IMR-90 (cell line): ENCODE data around the gene STPG4. TPM values are rescaled to one million over a fixed set of nuclear protein-coding genes. Genes with fewer than 3 reads are reported as not detected.
A peak's percentile ranks its signal among the peaks of the same experiment; 100 is the strongest.

Experiments used
- ATAC-seq: fragments of 200-7000 bp; cut with Tn5 transposase; 2 replicates; pipeline ENCODE4 v1.9.1; 2020; ENCODE audit warnings: low read depth, mild to moderate bottlenecking, moderate library complexity
- BruUV-seq: library from RNA; stranded (reverse); fragments of 400-500 nt; replicated peaks from 2 replicates; lab custom pipeline; 2021; lab: Mats Ljungman, UMichigan
- CTCF ChIA-PET: fragments of 300-600 bp; formaldehyde crosslinking; extraction: SDS; loops from one replicate; lab custom pipeline; 2021; ENCODE audit warnings: antibody characterized with exemption; lab: Yijun Ruan, JAX
- POLR2A ChIA-PET: fragments of 300-600 bp; sonication (Branson Sonifier 250); formaldehyde crosslinking; loops from one replicate; lab custom pipeline; 2022; ENCODE audit warnings: antibody characterized with exemption; ENCODE audit not compliant: unreplicated experiment; lab: Charles Lee
- DNase-seq: peaks from one replicate; pipeline ENCODE4 v3.0.0; 2013
- H2AFZ ChIP-seq: replicated peaks from 2 replicates; pipeline ENCODE3; 2013; ENCODE audit warnings: low read length, mild to moderate bottlenecking; ENCODE audit not compliant: poor library complexity
- H2AK5ac ChIP-seq: 2 replicates; pipeline ENCODE4 v1.6.1; 2013; ENCODE audit warnings: low read depth, low read length, inconsistent platforms
- H2AK9ac ChIP-seq: replicated peaks from 2 replicates; pipeline ENCODE3; 2013; ENCODE audit warnings: mild to moderate bottlenecking, low read depth, low read length, moderate library complexity; ENCODE audit not compliant: poor library complexity
- H2BK120ac ChIP-seq: 2 replicates; pipeline ENCODE4 v1.6.1; 2013; ENCODE audit warnings: low read depth, low read length, inconsistent platforms
- H2BK15ac ChIP-seq: 3 replicates; pipeline ENCODE4 v1.6.1; 2013; ENCODE audit warnings: low read depth, low read length, inconsistent platforms
- H2BK20ac ChIP-seq: 2 replicates; pipeline ENCODE4 v1.6.1; 2013; ENCODE audit warnings: low read depth, mild to moderate bottlenecking, inconsistent platforms, low read length, moderate library complexity
- H2BK5ac ChIP-seq: 2 replicates; pipeline ENCODE4 v1.6.1; 2013; ENCODE audit warnings: mild to moderate bottlenecking, low read depth, low read length, inconsistent platforms; ENCODE audit not compliant: poor library complexity, severe bottlenecking
- H3K14ac ChIP-seq: replicated peaks from 2 replicates; pipeline ENCODE4 v1.6.1; 2013; ENCODE audit warnings: low read depth, low read length, inconsistent platforms
- H3K18ac ChIP-seq: 2 replicates; pipeline ENCODE4 v1.6.1; 2013; ENCODE audit warnings: low read depth, low read length, control low read depth
- H3K23ac ChIP-seq: 2 replicates; pipeline ENCODE4 v1.6.1; 2013; ENCODE audit warnings: low read depth, low read length, inconsistent platforms
- H3K27ac ChIP-seq: 2 replicates; pipeline ENCODE4 v1.5.1; 2013; ENCODE audit warnings: mild to moderate bottlenecking, control low read depth, low read length; ENCODE audit not compliant: insufficient read depth
- H3K27me3 ChIP-seq: 2 replicates; pipeline ENCODE4 v1.6.1; 2013; ENCODE audit warnings: low read length; ENCODE audit not compliant: control insufficient read depth, insufficient read depth
- H3K36me3 ChIP-seq: 2 replicates; pipeline ENCODE4 v1.6.1; 2013; ENCODE audit warnings: low read length, mixed read lengths; ENCODE audit not compliant: control insufficient read depth, insufficient read depth
- H3K4ac ChIP-seq: 2 replicates; pipeline ENCODE4 v1.6.1; 2013; ENCODE audit warnings: low read depth, low read length, inconsistent platforms
- H3K4me1 ChIP-seq: 2 replicates; pipeline ENCODE4 v1.6.1; 2013; ENCODE audit warnings: low read length, mixed read lengths; ENCODE audit not compliant: control insufficient read depth, insufficient read depth
- H3K4me2 ChIP-seq: 2 replicates; pipeline ENCODE4 v1.6.1; 2013; ENCODE audit warnings: low read depth, mild to moderate bottlenecking, control low read depth, low read length, moderate library complexity
- H3K4me3 ChIP-seq: 2 replicates; pipeline ENCODE4 v1.5.1; 2013; ENCODE audit warnings: low read depth, mild to moderate bottlenecking, control low read depth, low read length, moderate library complexity; ENCODE audit not compliant: insufficient read depth
- H3K56ac ChIP-seq: 2 replicates; pipeline ENCODE4 v1.6.1; 2013; ENCODE audit warnings: low read length, inconsistent platforms; ENCODE audit not compliant: insufficient read depth; ENCODE audit errors: extremely low read depth
- H3K79me1 ChIP-seq, 2 experiments: 2 replicates each; pipeline ENCODE4 v1.6.1; 2013; ENCODE audit warnings: low read length in 2 of 2, inconsistent platforms in 1 of 2, low read depth in 1 of 2
- H3K9ac ChIP-seq: 2 replicates; pipeline ENCODE4 v1.6.1; 2013; ENCODE audit warnings: low read depth, low read length, control low read depth
- H3K9me1 ChIP-seq: 2 replicates; pipeline ENCODE4 v1.6.1; 2013; ENCODE audit warnings: low read length, inconsistent platforms; ENCODE audit not compliant: insufficient read depth
- H3K9me3 ChIP-seq: 2 replicates; pipeline ENCODE4 v1.6.1; 2013; ENCODE audit warnings: low read length; ENCODE audit not compliant: control insufficient read depth, insufficient read depth
- H4K20me1 ChIP-seq: 2 replicates; pipeline ENCODE4 v1.6.1; 2013; ENCODE audit warnings: low read length, inconsistent platforms; ENCODE audit not compliant: insufficient read depth
- H4K5ac ChIP-seq: 2 replicates; pipeline ENCODE4 v1.6.1; 2013; ENCODE audit warnings: mild to moderate bottlenecking, low read depth, low read length, control low read depth
- H4K8ac ChIP-seq, 2 experiments: 2 replicates each; pipeline ENCODE4 v1.6.1; 2013; ENCODE audit warnings: low read depth in 2 of 2, low read length in 2 of 2, control low read depth in 1 of 2, inconsistent platforms in 1 of 2
- H4K91ac ChIP-seq: 2 replicates; pipeline ENCODE4 v1.6.1; 2013; ENCODE audit warnings: low read depth, low read length, inconsistent platforms; ENCODE audit not compliant: insufficient read depth
- BHLHE40 ChIP-seq: fragments of 150-350 bp; IDR thresholded peaks from 2 replicates; pipeline ENCODE4 v1.6.1; 2016; ENCODE audit warnings: mild to moderate bottlenecking, low read depth, low read length
- CEBPB ChIP-seq: IDR thresholded peaks from 2 replicates; pipeline ENCODE4 v1.6.1; 2012; ENCODE audit warnings: low read depth, low read length, improper control_type of control experiment
- FOS ChIP-seq: fragments of 150-350 bp; IDR thresholded peaks from 2 replicates; pipeline ENCODE4 v1.6.1; 2016; ENCODE audit warnings: low read depth, low read length
- MAFK ChIP-seq: IDR thresholded peaks from 2 replicates; pipeline ENCODE4 v1.6.1; 2012; ENCODE audit warnings: low read depth, low read length, improper control_type of control experiment
- MXI1 ChIP-seq: IDR thresholded peaks from 2 replicates; pipeline ENCODE4 v1.6.1; 2012; ENCODE audit warnings: low read depth, mild to moderate bottlenecking, low read length, moderate library complexity, borderline replicate concordance
- NFE2L2 ChIP-seq: fragments of 150-350 bp; IDR thresholded peaks from 2 replicates; pipeline ENCODE4 v1.6.1; 2016; ENCODE audit warnings: low read depth, mild to moderate bottlenecking, low read length
- RCOR1 ChIP-seq: IDR thresholded peaks from 2 replicates; pipeline ENCODE4 v1.6.1; 2012; ENCODE audit warnings: mild to moderate bottlenecking, low read length, improper control_type of control experiment; ENCODE audit not compliant: insufficient replicate concordance
- RFX5 ChIP-seq: IDR thresholded peaks from 2 replicates; pipeline ENCODE4 v1.8.0; 2012; ENCODE audit warnings: low read depth, mild to moderate bottlenecking, low read length, moderate library complexity
- USF2 ChIP-seq: fragments of 150-350 bp; IDR thresholded peaks from 2 replicates; pipeline ENCODE4 v1.6.1; 2017; ENCODE audit warnings: mild to moderate bottlenecking, antibody characterized with exemption, low read length, low read depth
- WGBS, 2 experiments: methylation state at CpG; one replicate each; pipeline versions ENCODE4 v1.1.5 to v1.1.7; 2013; ENCODE audit warnings: missing lambda C conversion rate in 2 of 2; ENCODE audit not compliant: insufficient read length in 1 of 2; ENCODE audit errors: extremely low coverage in 2 of 2; 5-methylcytosine and 5-hydroxymethylcytosine counted together
- dilution Hi-C: fragments of 300-500 bp; cut with HindIII; formaldehyde crosslinking; loops from one replicate; pipeline ENCODE4 v1.14.3; 2018; ENCODE audit warnings: low sequenced_read_pairs; ENCODE audit not compliant: unreplicated experiment
- in situ Hi-C: fragments of 300-500 bp; cut with MboI; formaldehyde crosslinking; loops from 3 replicates; pipeline ENCODE4 v1.14.3; 2019; ENCODE audit warnings: low sequenced_read_pairs, inconsistent platforms, mixed read lengths
- intact Hi-C: fragments of 100-400 bp; cut with micrococcal nuclease; formaldehyde crosslinking; loops from 2 replicates; pipeline ENCODE4 v1.10.0; 2022
- polyA plus RNA-seq, 3 experiments: library from polyadenylated mRNA; depleted of rRNA; stranded (reverse); fragments of >200 nt; gene quantifications; 2 replicates each; pipeline ENCODE4 v1.2.3, GENCODE V29; 2012; ENCODE audit warnings: low replicate concordance in 1 of 3
- total RNA-seq: library from RNA; depleted of rRNA; stranded (reverse); fragments of >200 nt; gene quantifications from 2 replicates; pipeline ENCODE4 v1.2.3, GENCODE V29; 2012

STPG4 gene
- total and polyA plus RNA-seq, 2 of the 4 experiments (the other 2 are of a cell fraction) = 0.12 to 0.18 TPM

GRCh38 chr2:47050021-47050760 lies 104.9 kb downstream of the STPG4 start:
- H3K56ac ChIP-seq = no peak overlapping the region
- ChIA-PET POLR2A (no interaction called here), CTCF (no interaction called here)
- no peak overlapping the region for H2AFZ ChIP-seq
- dilution Hi-C loops = no loop called here
- no peak overlapping the region for H2BK5ac ChIP-seq
- TF ChIP-seq RCOR1 (no peak), MAFK (no peak), BHLHE40 (no peak), NFE2L2 (no peak), MXI1 (no peak), USF2 (no peak), CEBPB (no peak), FOS (no peak), RFX5 (no peak)
- no peaks in the 10 kb centered on the region for H3K27me3 ChIP-seq
- no peaks in the 10 kb centered on the region for H4K20me1 ChIP-seq
- H4K5ac ChIP-seq = no peak overlapping the region
- in situ Hi-C loops = no loop called here
- H3K79me1 ChIP-seq = peaks cover 0 to 29% of the 10 kb centered on the region in 2 experiments; a peak in 3 of 4 replicates
- DNase-seq (no peak), ATAC-seq (no peak)
- WGBS, 2 experiments = 93% methylated on average over 2 of the region's 6 CpGs; no CpG with 5 or more reads in 1 of the 2 experiments
- peaks cover under 1% of the 10 kb centered on the region for H3K4me1 ChIP-seq
- peaks cover 72% of the 10 kb centered on the region for H3K36me3 ChIP-seq
- no peak overlapping the region for H3K18ac ChIP-seq
- no peak overlapping the region for H4K91ac ChIP-seq
- BruUV-seq = no TSS peak
- 0 out of 2 replicates have a peak overlapping the region, but pooled peaks have one; percentile 27 for H2AK5ac ChIP-seq
- H3K4me3 ChIP-seq = no peak overlapping the region
- no peak overlapping the region for H2BK20ac ChIP-seq
- no peak overlapping the region for H3K4me2 ChIP-seq
- H2AK9ac ChIP-seq = peak overlapping the region; percentile 10
- intact Hi-C loops = no loop called here
- no peaks in the 10 kb centered on the region for H3K9me3 ChIP-seq
- peak overlapping the region; percentile 1; the same call in 1 of the 2 replicates for H2BK120ac ChIP-seq
- H3K14ac ChIP-seq = no peak overlapping the region
- no peak overlapping the region for H2BK15ac ChIP-seq
- H3K27ac ChIP-seq = no peak overlapping the region
- H3K23ac ChIP-seq = no peak overlapping the region
- peaks cover 17% of the 10 kb centered on the region for H3K9me1 ChIP-seq
- 0 out of 2 replicates have a peak overlapping the region, but pooled peaks have one; percentile 52 for H3K4ac ChIP-seq
- no peak overlapping the region for H4K8ac ChIP-seq
- H3K9ac ChIP-seq = no peak overlapping the region
